ENCODE data around the gene MMRN2. TPM values are rescaled to one million over a fixed set of nuclear protein-coding genes. Genes with fewer than 3 reads are reported as not detected.

MMRN2 gene
- total RNA-seq, 3 donors from 2014 or later, result 23.0 to 60.3 (median 32.6) TPM

DNA sequence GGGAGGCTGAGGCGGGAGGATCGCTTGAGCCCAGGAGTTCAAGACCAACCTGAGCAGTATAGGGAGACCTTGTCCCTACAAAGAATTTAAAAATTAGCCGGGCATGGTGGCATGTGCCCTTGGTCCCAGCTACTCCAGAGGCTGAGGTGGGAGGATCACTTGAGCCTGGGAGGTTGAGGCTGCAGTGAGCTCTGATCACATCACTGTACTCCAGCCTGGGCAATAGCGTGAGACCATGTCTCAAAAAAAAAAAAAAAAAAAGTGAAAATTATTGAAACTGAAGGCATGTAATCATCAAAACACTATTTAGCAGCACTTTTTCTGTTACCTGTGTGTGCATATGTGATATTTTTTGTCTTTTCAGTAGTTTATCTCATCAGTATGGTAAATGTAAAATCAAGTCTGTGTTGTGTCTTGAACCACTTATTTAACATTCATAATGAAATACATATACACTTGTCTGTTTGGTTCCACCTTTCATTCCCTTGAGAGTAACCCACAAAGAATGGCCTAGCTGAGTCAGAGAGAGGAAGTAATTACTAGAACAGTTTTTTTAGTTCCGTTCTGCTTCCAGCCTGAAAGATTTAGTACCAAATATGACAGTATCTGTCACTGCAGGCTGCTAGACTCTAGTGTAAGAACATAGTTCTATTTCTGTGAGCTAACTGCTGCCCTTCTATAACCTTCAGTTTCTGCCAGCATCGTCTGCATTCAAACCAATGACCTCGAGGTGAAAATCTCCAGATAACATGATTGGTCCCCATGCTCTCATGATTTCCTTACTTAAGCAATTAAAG lies 68.6 kb downstream of the MMRN2 start:
- no peak overlapping the region for H3K4me3 ChIP-seq
- intact Hi-C loops (cut with DNase I; ENCODE audit: low total_unique reads), result no loop called here
- H3K27ac ChIP-seq, result no peak overlapping the region
- H3K4me1 ChIP-seq, result no peaks in the 10 kb centered on the region
- DNase-seq (ENCODE audit: low spot score in 2 of 2), result no peak
- H3K9me3 ChIP-seq, result no peaks in the 10 kb centered on the region
- H3K27me3 ChIP-seq, result no peaks in the 10 kb centered on the region
- TF ChIP-seq, protein P1, sequence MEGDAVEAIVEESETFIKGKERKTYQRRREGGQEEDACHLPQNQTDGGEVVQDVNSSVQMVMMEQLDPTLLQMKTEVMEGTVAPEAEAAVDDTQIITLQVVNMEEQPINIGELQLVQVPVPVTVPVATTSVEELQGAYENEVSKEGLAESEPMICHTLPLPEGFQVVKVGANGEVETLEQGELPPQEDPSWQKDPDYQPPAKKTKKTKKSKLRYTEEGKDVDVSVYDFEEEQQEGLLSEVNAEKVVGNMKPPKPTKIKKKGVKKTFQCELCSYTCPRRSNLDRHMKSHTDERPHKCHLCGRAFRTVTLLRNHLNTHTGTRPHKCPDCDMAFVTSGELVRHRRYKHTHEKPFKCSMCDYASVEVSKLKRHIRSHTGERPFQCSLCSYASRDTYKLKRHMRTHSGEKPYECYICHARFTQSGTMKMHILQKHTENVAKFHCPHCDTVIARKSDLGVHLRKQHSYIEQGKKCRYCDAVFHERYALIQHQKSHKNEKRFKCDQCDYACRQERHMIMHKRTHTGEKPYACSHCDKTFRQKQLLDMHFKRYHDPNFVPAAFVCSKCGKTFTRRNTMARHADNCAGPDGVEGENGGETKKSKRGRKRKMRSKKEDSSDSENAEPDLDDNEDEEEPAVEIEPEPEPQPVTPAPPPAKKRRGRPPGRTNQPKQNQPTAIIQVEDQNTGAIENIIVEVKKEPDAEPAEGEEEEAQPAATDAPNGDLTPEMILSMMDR (IDR thresholded peaks at IDR 0.05), result no peak
- TF ChIP-seq POLR2A (IDR thresholded peaks at IDR 0.05) (no peak), POLR2AphosphoS5 (IDR thresholded peaks at IDR 0.05) (no peak)
- peaks cover 1% of the 10 kb centered on the region for H3K36me3 ChIP-seq

Other genes starting within 250 kb of the MMRN2 start
- 10 to 100 TPM; 49.8 to 87.2 (median 57.4) TPM for gene BMPR1A, start 201.0 kb downstream of the MMRN2 start, total RNA-seq
- 100 to 1,000 TPM in 1 of 3 donors, 10 to 100 TPM in 2; 52.1 to 255 (median 53.7) TPM for gene SNCG, start 984 bp upstream of the MMRN2 start, total RNA-seq
- gene ADIRF, start 10.9 kb upstream of the MMRN2 start, total RNA-seq, result 1,000 to 10,000 TPM in 1 of 3 donors, 100 to 1,000 TPM in 2; 204 to 1,074 (median 288) TPM
- not detected for gene FAM25A, start 62.7 kb upstream of the MMRN2 start, total RNA-seq
- 100 to 1,000 TPM; 171 to 210 (median 174) TPM for gene GLUD1, start 137.2 kb upstream of the MMRN2 start, total RNA-seq
- 10 to 100 TPM; 35.1 to 36.7 (median 35.7) TPM for gene SHLD2, start 137.6 kb upstream of the MMRN2 start, total RNA-seq

Data from breast epithelium (tissue), 4 donors.